Measurements from ENCODE around the gene FEN1.

The FEN1 gene

DNA sequence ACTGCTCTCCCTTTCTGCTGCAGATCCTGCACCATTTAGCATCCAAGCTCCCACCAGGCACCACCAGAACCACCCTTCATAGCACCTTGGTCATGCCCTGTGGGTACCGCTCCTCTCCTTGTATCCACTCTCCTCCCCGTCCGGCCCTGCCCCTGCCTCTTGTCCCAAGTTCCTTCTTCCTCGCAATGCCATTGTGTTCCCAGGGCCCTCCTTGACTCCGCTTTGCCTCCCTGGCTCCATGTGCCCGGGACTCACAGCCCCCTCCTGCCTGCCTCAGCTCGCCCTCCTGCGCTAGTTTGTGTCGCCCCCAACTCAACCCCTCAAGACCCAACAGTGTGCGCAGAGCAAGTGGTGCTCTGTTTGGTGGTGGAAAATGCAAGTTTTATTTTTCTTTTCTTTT is 46.2 kb downstream of the FEN1 start:
- no peak for DNase-seq (ENCODE audit: low read depth in 3 of 3, low spot score in 1 of 3)

DNA sequence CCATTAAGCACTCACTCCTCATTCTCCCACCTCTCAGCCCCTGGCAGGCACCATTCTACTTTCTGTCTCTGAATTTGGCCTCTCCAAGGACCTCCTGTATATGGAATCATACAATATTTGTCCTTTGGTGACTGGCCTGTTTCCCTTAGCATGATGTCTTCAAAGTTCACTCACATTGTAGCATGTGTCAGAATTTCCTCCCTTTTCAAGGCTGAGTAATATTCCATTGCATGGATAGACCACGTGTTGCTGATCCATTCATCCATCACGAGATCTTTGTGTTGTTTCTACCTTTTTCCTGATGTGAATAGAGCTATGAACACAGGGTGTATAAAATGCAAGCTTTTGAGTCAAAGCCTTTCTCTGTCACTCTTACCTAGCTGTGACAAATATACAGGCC is 47.0 kb downstream of the FEN1 start:
- no peak for DNase-seq (ENCODE audit: low read depth in 3 of 3, low spot score in 1 of 3)

DNA sequence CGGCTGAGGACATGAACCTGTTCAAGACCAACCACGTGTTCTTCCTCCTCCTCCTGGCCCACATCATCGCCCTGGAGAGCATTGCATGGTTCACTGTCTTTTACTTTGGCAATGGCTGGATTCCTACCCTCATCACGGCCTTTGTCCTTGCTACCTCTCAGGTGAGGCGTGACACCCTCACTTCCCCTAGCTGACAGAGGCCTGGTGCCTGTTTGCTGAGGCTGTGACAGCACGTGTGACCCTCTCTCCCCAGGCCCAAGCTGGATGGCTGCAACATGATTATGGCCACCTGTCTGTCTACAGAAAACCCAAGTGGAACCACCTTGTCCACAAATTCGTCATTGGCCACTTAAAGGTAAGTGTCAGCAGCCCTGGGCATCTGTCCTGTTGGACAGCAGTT is 47.7 kb downstream of the FEN1 start:
- DNase-seq (ENCODE audit: low read depth in 3 of 3, low spot score in 1 of 3) = no peak

DNA sequence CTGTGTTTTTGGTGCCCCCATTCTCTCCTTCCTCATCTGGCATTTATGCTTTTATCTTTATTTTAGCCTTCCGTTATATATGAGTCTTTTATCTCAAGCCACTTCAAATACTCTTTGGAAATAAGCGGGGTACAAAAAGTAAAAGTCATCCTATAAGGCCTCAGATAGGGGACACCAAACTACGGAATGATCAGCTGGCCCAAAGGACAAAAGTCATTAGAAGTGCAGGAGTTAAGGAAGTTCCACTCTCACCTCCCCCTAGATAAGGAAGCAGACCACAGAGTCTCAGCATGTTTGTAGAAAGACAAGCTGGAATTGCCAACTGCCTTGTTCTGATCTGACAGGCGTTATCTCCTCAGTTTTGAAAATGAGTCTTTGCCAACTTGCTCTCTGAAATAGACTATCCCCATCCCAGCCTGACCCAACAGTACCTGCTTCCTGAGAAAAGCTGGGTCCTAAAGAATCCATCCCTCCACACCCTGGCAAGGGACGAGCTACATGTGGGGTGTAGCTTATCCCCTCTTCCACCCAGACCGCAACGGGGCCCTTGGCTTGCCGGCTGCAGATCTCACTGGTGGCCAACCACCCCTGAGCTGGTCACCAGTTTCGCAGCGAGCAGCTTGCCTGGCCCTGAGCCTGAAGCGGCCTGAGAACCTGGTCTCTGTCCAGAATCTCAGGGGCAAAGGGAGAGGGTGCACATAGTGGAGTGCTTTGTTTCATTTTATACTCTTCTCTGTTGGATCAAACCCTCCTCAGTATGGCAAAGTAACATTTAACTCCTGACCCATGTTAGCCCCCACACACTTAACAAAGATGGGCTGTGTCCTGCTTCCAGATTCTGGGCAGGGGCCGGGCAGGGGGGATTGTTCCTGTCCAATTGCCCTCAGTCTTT is 49.2 kb downstream of the FEN1 start:
- DNase-seq (ENCODE audit: low read depth in 3 of 3, low spot score in 1 of 3) = no peak

DNA sequence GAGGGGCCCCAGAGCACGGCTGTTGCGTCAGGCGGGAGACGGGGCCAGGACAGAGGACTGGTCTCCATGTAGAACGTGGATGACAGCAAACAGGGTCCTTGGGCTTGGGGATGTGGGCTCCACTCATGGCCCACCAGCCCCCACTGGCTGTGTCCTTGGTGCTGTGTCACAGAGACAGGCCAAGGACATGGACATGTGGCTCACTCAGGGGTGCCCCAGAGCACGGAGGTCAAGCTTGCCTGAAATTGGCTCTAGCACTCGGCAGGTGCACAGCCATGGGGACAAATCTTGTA is 49.8 kb downstream of the FEN1 start:
- DNase-seq (ENCODE audit: low read depth in 3 of 3, low spot score in 1 of 3) = no peak

DNA sequence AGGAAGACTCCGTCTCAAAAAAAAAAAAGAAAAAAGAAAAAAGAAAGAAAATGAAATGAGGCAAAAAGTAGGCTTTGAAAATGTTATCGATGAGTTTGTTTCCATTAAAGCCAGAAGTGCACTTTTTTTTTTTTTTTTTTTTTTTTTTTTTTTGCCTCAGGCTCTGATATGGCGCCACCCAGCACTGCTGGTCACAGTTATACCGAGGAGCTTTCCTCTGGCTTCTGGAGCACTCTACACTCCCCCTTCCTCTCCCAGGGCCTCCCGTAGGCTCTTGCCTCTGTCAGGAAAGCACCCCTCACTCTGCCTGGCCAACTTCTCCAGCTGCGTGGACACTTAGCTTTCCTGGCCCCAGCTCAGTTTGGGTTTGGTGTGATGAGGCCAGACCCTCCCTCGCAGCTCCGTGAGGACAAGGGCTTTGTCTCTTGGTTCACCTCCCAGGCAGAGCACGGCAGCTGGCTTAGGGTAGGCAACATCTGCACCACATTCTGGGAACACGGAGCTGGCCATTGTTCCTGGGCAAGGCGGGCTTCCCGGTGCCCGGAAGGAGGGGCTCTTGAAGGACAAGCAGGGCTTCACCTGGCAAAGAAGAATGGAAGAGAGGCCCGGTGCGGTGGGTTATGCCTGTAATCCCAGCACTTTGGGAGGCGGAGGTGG is 52.3 kb downstream of the FEN1 start:
- DNase-seq (ENCODE audit: low read depth in 3 of 3, low spot score in 1 of 3) = no peak

DNA sequence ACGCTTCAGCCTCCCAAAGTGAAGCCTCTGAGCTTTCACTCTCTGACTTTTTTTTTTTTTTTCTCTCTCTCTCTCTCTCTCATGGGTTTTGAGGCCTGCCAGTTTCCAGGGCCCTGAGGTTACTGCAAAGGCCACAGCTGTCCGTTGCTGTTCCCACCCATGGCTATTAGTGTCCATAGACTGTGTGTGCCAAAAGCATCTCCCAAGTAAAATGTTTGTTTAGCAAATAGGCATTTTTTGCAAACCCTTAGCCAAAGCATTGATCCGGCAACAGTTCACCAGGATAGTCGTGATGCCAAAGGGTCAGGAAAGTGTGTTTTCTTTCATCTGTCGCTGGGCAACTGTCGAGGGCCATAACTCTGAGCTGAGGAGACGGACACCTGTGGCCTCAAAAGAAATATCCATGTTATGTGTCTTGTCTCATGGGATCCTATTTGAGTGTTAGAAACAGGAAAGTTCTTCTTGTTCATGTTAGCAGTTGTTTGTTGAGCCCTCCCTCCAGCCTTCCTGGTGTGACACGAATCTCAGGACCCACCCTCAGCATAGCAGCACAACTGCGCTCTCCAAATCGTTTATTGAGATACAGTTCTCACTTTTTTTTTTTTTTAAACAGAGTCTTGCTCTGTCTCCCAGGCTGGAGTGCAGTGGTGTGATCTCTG is 53.8 kb downstream of the FEN1 start:
- no peak for DNase-seq (ENCODE audit: low read depth in 3 of 3, low spot score in 1 of 3)
